CD4-positive, CD25-positive, alpha-beta regulatory T cell (primary cell): ENCODE results near the gene F12. TPM values are rescaled to one million over a fixed set of nuclear protein-coding genes. Genes with fewer than 3 reads are reported as not detected.

Experiments
- ATAC-seq, 2 donors: fragments of 150-1000 bp; cut with Tn5 transposase; one replicate each; pipeline ENCODE4 v1.10.0; 2021; ENCODE audit warnings: low read depth in 2 of 2, moderate number of reproducible peaks in 2 of 2, moderate library complexity in 1 of 2
- DNase-seq, 3 donors: peaks; one replicate each; pipeline versions ENCODE4 v3.0.0 to v3.0.0-alpha.2; 2012 to 2022; ENCODE audit warnings: mixed read lengths in 1 of 3
- H3K27ac ChIP-seq: one replicate; pipeline ENCODE4 v1.7.0; 2013; ENCODE audit warnings: mild to moderate bottlenecking, low read length; ENCODE audit not compliant: insufficient read depth, poor library complexity, severe bottlenecking
- H3K27me3 ChIP-seq: one replicate; pipeline ENCODE4 v1.7.0; 2013; ENCODE audit warnings: low read length; ENCODE audit not compliant: control insufficient read depth, insufficient read depth
- H3K36me3 ChIP-seq: one replicate; pipeline ENCODE4 v1.7.0; 2013; ENCODE audit warnings: mild to moderate bottlenecking, low read length, moderate library complexity; ENCODE audit not compliant: control insufficient read depth, insufficient read depth
- H3K4me1 ChIP-seq: 2 replicates; pipeline ENCODE4 v1.7.0; 2013; ENCODE audit warnings: mild to moderate bottlenecking, low read length; ENCODE audit not compliant: insufficient read depth, control insufficient read depth, poor library complexity, severe bottlenecking
- H3K4me3 ChIP-seq: one replicate; pipeline ENCODE4 v1.7.0; 2013; ENCODE audit warnings: low read depth, mild to moderate bottlenecking, low read length, moderate library complexity
- H3K9me3 ChIP-seq, 2 experiments: 1 replicate in 1 of 2; 2 replicates in 1 of 2; pipeline ENCODE4 v1.7.0; 2013; ENCODE audit warnings: low read length in 2 of 2, mild to moderate bottlenecking in 1 of 2, moderate library complexity in 1 of 2; ENCODE audit not compliant: control insufficient read depth in 2 of 2
- H3K27ac Mint-ChIP-seq, 3 donors: one replicate each; pipeline ENCODE4 v1.8.0; 2020 to 2022; ENCODE audit warnings: mild to moderate bottlenecking in 3 of 3, mixed read lengths in 3 of 3, moderate library complexity in 2 of 3
- H3K27me3 Mint-ChIP-seq: one replicate; pipeline ENCODE4 v1.8.0; 2022; ENCODE audit warnings: mild to moderate bottlenecking, mixed read lengths
- H3K36me3 Mint-ChIP-seq: one replicate; pipeline ENCODE4 v1.8.0; 2020; ENCODE audit warnings: mixed read lengths
- H3K4me1 Mint-ChIP-seq, 4 donors: one replicate each; pipeline ENCODE4 v1.8.0; 2020 to 2022; ENCODE audit warnings: mixed read lengths in 4 of 4, mild to moderate bottlenecking in 1 of 4
- H3K4me3 Mint-ChIP-seq, 4 donors: one replicate each; pipeline ENCODE4 v1.8.0; 2020 to 2022; ENCODE audit warnings: mild to moderate bottlenecking in 4 of 4, mixed read lengths in 4 of 4, moderate library complexity in 3 of 4
- H3K9me3 Mint-ChIP-seq, 7 donors: one replicate each; pipeline ENCODE4 v1.8.0; 2020 to 2022; ENCODE audit warnings: mixed read lengths in 7 of 7, mild to moderate bottlenecking in 3 of 7, moderate library complexity in 2 of 7
- polyA plus RNA-seq, 4 donors: library from polyadenylated mRNA; unstranded; fragments of 300-500 nt; fragmentation: Illumina TruSeq; gene quantifications; one replicate each; pipeline ENCODE4 v1.2.3, GENCODE V29; 2021
- total RNA-seq: library from RNA; stranded (reverse); gene quantifications from one replicate; pipeline ENCODE4 v1.2.3, GENCODE V29; 2022

The F12 gene
- total RNA-seq (0.35 TPM), polyA plus RNA-seq (under 1 TPM in 3 of 4 donors, not detected in 1; 0.16 to 0.94 (median 0.20) TPM)

- Mint-ChIP-seq H3K4me3 (peak within 1 kb of the TSS in 1 of 4 donors; percentile 69), H3K4me1 (peaks cover 0 to 41% (median 24%) of the 10 kb centered on the region in 4 donors), H3K36me3 (no peaks in the 10 kb centered on the region), H3K27ac (peak within 1 kb of the TSS in 2 of 3 donors; percentile 14 to 85), H3K27me3 (peaks cover 8% of the 10 kb centered on the region), H3K9me3 (no peaks in the 10 kb centered on the region)
- DNase-seq (no peak), ATAC-seq (no peak)
- H3K27ac ChIP-seq: no peak within 1 kb of the TSS
- no peaks in the 10 kb centered on the region for H3K27me3 ChIP-seq
- H3K9me3 ChIP-seq: no peaks in the 10 kb centered on the region
- no peak within 1 kb of the TSS for H3K4me3 ChIP-seq
- no peaks in the 10 kb centered on the region for H3K36me3 ChIP-seq
- peaks cover 29% of the 10 kb centered on the region for H3K4me1 ChIP-seq
Measured at GRCh38 chr5:177409043-177409801, at the start of gene F12. TSS of gene F12 (minus strand) at chr5:177409564. CDS start at chr5:177409527, 37 bp downstream.

GRCh38 chr5:177458912-177459350 lies 49.6 kb upstream of the F12 start:
- ATAC-seq (no peak), DNase-seq (no peak)
- H3K4me1 ChIP-seq: peaks cover 26% of the 10 kb centered on the region
- H3K4me3 ChIP-seq: no peak overlapping the region
- H3K9me3 Mint-ChIP-seq: peaks cover 0 to 2% (median 0%) of the 10 kb centered on the region in 7 donors
- peaks cover 0 to 8% (median 3%) of the 10 kb centered on the region in 4 donors for H3K4me1 Mint-ChIP-seq
- no peaks in the 10 kb centered on the region for H3K36me3 Mint-ChIP-seq
- H3K9me3 ChIP-seq: no peaks in the 10 kb centered on the region
- H3K4me3 Mint-ChIP-seq: no peak overlapping the region
- no peaks in the 10 kb centered on the region for H3K27me3 ChIP-seq
- no peak overlapping the region for H3K27ac ChIP-seq
- H3K27me3 Mint-ChIP-seq: peaks cover 6% of the 10 kb centered on the region
- no peak overlapping the region for H3K27ac Mint-ChIP-seq
- no peaks in the 10 kb centered on the region for H3K36me3 ChIP-seq

- Histone ChIP-seq H3K27ac (no peak overlapping the region), H3K4me1 (peaks cover 32% of the 10 kb centered on the region), H3K4me3 (no peak overlapping the region), H3K9me3 (no peaks in the 10 kb centered on the region), H3K27me3 (no peaks in the 10 kb centered on the region), H3K36me3 (no peaks in the 10 kb centered on the region)
- Mint-ChIP-seq H3K27me3 (peaks cover 13% of the 10 kb centered on the region), H3K27ac (no peak overlapping the region), H3K4me1 (peaks cover 0 to 15% (median 5%) of the 10 kb centered on the region in 4 donors), H3K4me3 (peak overlapping the region in 1 of 4 donors; percentile 86), H3K9me3 (peaks cover 0 to 2% (median 0%) of the 10 kb centered on the region in 7 donors), H3K36me3 (no peaks in the 10 kb centered on the region)
- ATAC-seq (no peak), DNase-seq (no peak)
Measured at GRCh38 chr5:177457852-177458681, 48.7 kb upstream of the F12 start.

GRCh38 chr5:177456976-177457851 lies 47.9 kb upstream of the F12 start:
- Mint-ChIP-seq H3K4me3 (peak overlapping the region in 3 of 4 donors; percentile 7 to 86 (median 53)), H3K4me1 (peaks cover 0 to 19% (median 10%) of the 10 kb centered on the region in 4 donors), H3K36me3 (no peaks in the 10 kb centered on the region), H3K27me3 (peaks cover 13% of the 10 kb centered on the region), H3K27ac (peak overlapping the region in 1 of 3 donors; percentile 36), H3K9me3 (peaks cover 0 to 2% (median 0%) of the 10 kb centered on the region in 7 donors)
- DNase-seq (peak in 2 of 3 donors; percentile 55 to 76), ATAC-seq (peak in 1 of 2 donors; percentile 4)
- Histone ChIP-seq H3K27me3 (no peaks in the 10 kb centered on the region), H3K4me3 (no peak overlapping the region), H3K4me1 (peaks cover 32% of the 10 kb centered on the region), H3K36me3 (no peaks in the 10 kb centered on the region), H3K27ac (no peak overlapping the region), H3K9me3 (no peaks in the 10 kb centered on the region)

- Histone ChIP-seq H3K36me3 (no peaks in the 10 kb centered on the region), H3K9me3 (no peaks in the 10 kb centered on the region), H3K27ac (no peak overlapping the region), H3K4me1 (peaks cover 32% of the 10 kb centered on the region), H3K27me3 (no peaks in the 10 kb centered on the region), H3K4me3 (no peak overlapping the region)
- ATAC-seq (no peak), DNase-seq (no peak)
- H3K36me3 Mint-ChIP-seq: peaks cover 4% of the 10 kb centered on the region
- H3K4me1 Mint-ChIP-seq: peaks cover 0 to 24% (median 15%) of the 10 kb centered on the region in 4 donors
- peak overlapping the region; percentile 86 to 94 (median 88) for H3K4me3 Mint-ChIP-seq
- H3K9me3 Mint-ChIP-seq: no peaks in the 10 kb centered on the region
- H3K27ac Mint-ChIP-seq: peak overlapping the region in 1 of 3 donors; percentile 93
- H3K27me3 Mint-ChIP-seq: peaks cover 13% of the 10 kb centered on the region
Measured at GRCh38 chr5:177456591-177456964, 47.2 kb upstream of the F12 start.

- H3K9me3 Mint-ChIP-seq: no peaks in the 10 kb centered on the region
- DNase-seq: peak; percentile 84 to 91 (median 89)
- peaks cover 13% of the 10 kb centered on the region for H3K27me3 Mint-ChIP-seq
- peaks cover 0 to 24% (median 15%) of the 10 kb centered on the region in 4 donors for H3K4me1 Mint-ChIP-seq
- H3K4me3 Mint-ChIP-seq: peak overlapping the region; percentile 86 to 94 (median 88)
- H3K27ac Mint-ChIP-seq: peak overlapping the region; percentile 75 to 93 (median 84)
- no peaks in the 10 kb centered on the region for H3K9me3 ChIP-seq
- H3K27ac ChIP-seq: peak overlapping the region; percentile 98
- peak; percentile 30 to 32 for ATAC-seq
- H3K4me3 ChIP-seq: peak overlapping the region; percentile 44
- peaks cover 4% of the 10 kb centered on the region for H3K36me3 Mint-ChIP-seq
- peaks cover 32% of the 10 kb centered on the region for H3K4me1 ChIP-seq
- H3K36me3 ChIP-seq: no peaks in the 10 kb centered on the region
- H3K27me3 ChIP-seq: no peaks in the 10 kb centered on the region
Measured at GRCh38 chr5:177455661-177456590, 46.6 kb upstream of the F12 start.
